ENCODE measurements around the gene C1S.

- TF ChIP-seq CTCF (IDR thresholded peaks at IDR 0.05) (no peak), POLR2A (IDR thresholded peaks at IDR 0.05) (no peak)
Measured at GRCh38 chr12:7061596-7061995, 1.1 kb downstream of the C1S start.

Measured in stomach (tissue), 4 donors.